Hindlimb muscle (tissue), 1 donor: ENCODE results near the gene VCL. TPM values are rescaled to one million over a fixed set of nuclear protein-coding genes. Genes with fewer than 3 reads are reported as not detected.

Source experiments
- DNase-seq: peaks from one replicate; pipeline ENCODE4 v3.0.0-alpha.2; 2013
- polyA plus RNA-seq: library from polyadenylated mRNA; unstranded; fragments of 120-200 nt; gene quantifications from one replicate; pipeline ENCODE4 v1.2.1, GENCODE V29; 2013; ENCODE audit not compliant: insufficient read length

The VCL gene
- polyA plus RNA-seq, 1 donor, result 164 TPM

GRCh38 chr10:74160013-74160412, 162.1 kb downstream of the VCL start:
- DNase-seq, result no peak

- DNase-seq, result no peak
These were observed 165.6 kb downstream of the VCL start for GRCh38 chr10:74163319-74164068.

GRCh38 chr10:74164716-74165529, 167.0 kb downstream of the VCL start:
- no peak for DNase-seq

GRCh38 chr10:74165530-74165901, 167.6 kb downstream of the VCL start:
- no peak for DNase-seq

GRCh38 chr10:74167443-74167842, 169.5 kb downstream of the VCL start:
- DNase-seq, result no peak

Other genes with a start within 250 kb of the VCL start
- gene CHCHD1, start 216.1 kb upstream of the VCL start, polyA plus RNA-seq, result 30.6 TPM
- gene ZSWIM8, start 212.5 kb upstream of the VCL start, polyA plus RNA-seq, result 80.1 TPM
- 20.2 TPM for gene NDST2, start 186.5 kb upstream of the VCL start, polyA plus RNA-seq
- gene CAMK2G, start 123.6 kb upstream of the VCL start, polyA plus RNA-seq, result 31.5 TPM
- 32.5 TPM for gene PLAU, start 87.0 kb upstream of the VCL start, polyA plus RNA-seq
- 36.6 TPM for gene AP3M1, start 152.7 kb downstream of the VCL start, polyA plus RNA-seq
- gene ADK, start 153.1 kb downstream of the VCL start, polyA plus RNA-seq, result 30.8 TPM